ENCODE measurements around the gene TSPAN9.

Gene TSPAN9

GRCh38 chr12:3215410-3215975 is 138.3 kb downstream of the TSPAN9 start:
- no peak for DNase-seq

- no peak for DNase-seq
Observed at GRCh38 chr12:3216097-3216496, 138.9 kb downstream of the TSPAN9 start.

- no peak for DNase-seq
Observed at GRCh38 chr12:3216726-3217682, 139.8 kb downstream of the TSPAN9 start.

- DNase-seq, result no peak
Observed at GRCh38 chr12:3217683-3218079, 140.5 kb downstream of the TSPAN9 start.

GRCh38 chr12:3218228-3219171 is 141.3 kb downstream of the TSPAN9 start:
- no peak for DNase-seq

GRCh38 chr12:3219233-3219632 is 142.1 kb downstream of the TSPAN9 start:
- DNase-seq, result no peak

GRCh38 chr12:3220382-3221321 is 143.5 kb downstream of the TSPAN9 start:
- DNase-seq, result no peak

- no peak for DNase-seq
Observed at GRCh38 chr12:3222306-3222705, 145.1 kb downstream of the TSPAN9 start.

- no peak for DNase-seq
Observed at GRCh38 chr12:3222979-3223378, 145.8 kb downstream of the TSPAN9 start.

- DNase-seq, result no peak
Observed at GRCh38 chr12:3223601-3224529, 146.7 kb downstream of the TSPAN9 start.

- no peak for DNase-seq
Observed at GRCh38 chr12:3224530-3224903, 147.3 kb downstream of the TSPAN9 start.

GRCh38 chr12:3225154-3225795 is 148.1 kb downstream of the TSPAN9 start:
- DNase-seq, result no peak

GRCh38 chr12:3225796-3226180 is 148.6 kb downstream of the TSPAN9 start:
- no peak for DNase-seq

- no peak for DNase-seq
Observed at GRCh38 chr12:3226264-3226663, 149.1 kb downstream of the TSPAN9 start.

GRCh38 chr12:3227076-3227975 is 150.1 kb downstream of the TSPAN9 start:
- DNase-seq, result no peak

- DNase-seq, result no peak
Observed at GRCh38 chr12:3228552-3228951, 151.4 kb downstream of the TSPAN9 start.

- DNase-seq, result no peak
Observed at GRCh38 chr12:3229577-3229976, 152.4 kb downstream of the TSPAN9 start.

- DNase-seq, result no peak
Observed at GRCh38 chr12:3230758-3231375, 153.7 kb downstream of the TSPAN9 start.

- no peak for DNase-seq
Observed at GRCh38 chr12:3231399-3231876, 154.3 kb downstream of the TSPAN9 start.
